ENCODE data around the gene LRSAM1.

Gene LRSAM1

DNA sequence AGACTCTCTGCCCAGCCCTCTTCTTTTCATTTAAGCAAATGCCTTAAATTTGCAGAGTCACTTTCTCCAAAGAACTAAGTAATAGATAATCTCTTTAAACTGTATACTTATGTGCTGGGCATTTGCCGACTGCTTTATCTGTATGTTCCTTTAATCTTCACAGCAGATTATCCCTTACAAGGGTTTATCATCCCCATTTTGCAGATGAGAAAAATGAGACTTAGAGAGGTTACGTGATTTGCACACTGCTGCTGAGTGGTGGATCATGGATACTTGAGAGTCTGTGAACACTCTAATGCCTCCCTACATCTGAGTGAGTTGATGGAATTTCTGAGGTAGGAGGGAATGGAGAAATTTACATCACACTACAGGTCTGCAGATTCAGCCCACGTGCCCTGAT, 23.0 kb upstream of the LRSAM1 start:
- no peak for DNase-seq

DNA sequence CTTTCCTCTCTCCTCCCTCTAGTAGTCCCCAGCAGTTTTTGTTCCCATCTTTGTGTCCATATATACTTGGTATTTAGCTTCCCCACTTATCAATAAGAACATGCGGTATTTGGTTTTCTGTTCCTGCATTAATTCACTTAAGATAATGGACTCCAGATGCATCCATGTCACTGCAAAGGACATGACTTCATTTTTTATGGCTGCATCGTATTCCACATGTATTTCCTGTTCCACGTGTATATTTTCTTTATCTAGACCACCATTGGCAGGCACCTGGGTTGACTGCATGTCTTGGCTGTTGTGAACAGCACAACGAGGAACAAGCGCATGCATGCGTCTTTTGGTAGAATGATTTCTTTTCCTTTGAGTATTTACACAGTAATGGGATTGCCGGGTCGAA, 20.9 kb upstream of the LRSAM1 start:
- no peak for DNase-seq

GRCh38 chr9:127437497-127438264, 13.6 kb upstream of the LRSAM1 start:
- no peak for DNase-seq

GRCh38 chr9:127438394-127438793, 12.9 kb upstream of the LRSAM1 start:
- no peak for DNase-seq

DNA sequence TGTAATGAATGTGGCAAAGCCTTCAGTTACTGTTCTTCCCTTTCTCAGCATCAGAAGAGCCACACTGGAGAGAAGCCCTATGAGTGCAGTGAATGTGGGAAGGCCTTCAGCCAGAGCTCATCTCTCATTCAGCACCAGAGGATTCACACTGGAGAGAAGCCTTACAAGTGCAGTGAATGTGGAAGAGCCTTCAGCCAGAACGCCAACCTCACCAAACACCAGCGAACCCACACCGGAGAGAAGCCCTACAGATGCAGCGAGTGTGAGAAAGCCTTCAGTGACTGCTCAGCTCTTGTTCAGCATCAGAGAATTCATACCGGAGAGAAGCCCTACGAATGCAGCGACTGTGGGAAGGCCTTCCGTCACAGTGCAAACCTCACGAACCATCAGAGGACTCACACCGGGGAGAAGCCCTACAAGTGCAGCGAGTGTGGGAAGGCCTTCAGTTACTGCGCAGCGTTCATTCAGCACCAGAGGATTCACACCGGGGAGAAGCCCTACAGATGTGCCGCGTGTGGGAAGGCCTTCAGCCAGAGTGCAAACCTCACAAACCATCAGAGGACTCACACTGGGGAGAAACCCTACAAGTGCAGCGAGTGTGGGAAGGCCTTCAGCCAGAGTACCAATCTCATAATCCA, 6.9 kb upstream of the LRSAM1 start:
- DNase-seq = no peak

DNA sequence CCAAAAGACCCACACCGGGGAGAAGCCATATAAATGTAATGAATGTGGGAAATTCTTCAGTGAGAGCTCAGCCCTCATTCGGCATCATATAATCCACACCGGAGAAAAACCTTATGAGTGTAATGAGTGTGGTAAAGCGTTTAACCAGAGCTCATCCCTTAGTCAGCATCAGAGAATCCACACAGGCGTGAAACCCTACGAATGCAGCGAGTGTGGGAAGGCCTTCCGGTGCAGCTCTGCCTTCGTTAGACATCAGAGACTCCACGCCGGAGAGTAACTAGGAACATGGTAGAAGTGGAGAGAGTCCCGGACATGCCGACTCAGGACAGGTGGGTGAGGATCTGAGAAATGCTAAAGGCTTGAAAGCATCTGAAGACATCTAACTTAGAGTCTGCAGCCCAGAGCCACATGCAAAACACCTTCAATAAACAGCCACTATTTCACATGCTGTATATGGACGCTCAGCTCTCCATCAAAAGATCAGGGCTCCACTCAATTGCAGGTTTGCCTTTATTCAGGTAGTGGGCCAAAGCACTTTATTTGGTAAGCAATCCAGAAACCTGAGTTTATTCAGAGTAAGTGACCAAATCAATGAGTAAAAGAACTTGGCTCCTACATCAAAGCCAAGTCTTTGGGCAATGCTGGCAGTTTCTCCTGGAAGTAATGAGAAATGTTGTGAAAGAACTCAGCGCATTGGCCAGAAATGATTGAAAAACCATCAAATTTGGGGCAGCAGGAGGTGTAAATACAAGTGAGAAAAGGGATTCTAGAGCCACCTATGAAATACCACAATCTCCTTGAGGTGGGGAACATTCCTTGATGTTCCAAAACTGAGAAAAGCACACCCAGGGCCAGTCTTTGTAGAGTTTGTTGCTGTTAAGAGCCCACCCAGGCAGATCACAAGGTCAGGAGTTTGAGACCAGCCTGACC, 6.1 kb upstream of the LRSAM1 start:
- no peak for DNase-seq

GRCh38 chr9:127445851-127446712, 5.2 kb upstream of the LRSAM1 start:
- DNase-seq = no peak

GRCh38 chr9:127446713-127447415, 4.4 kb upstream of the LRSAM1 start:
- no peak for DNase-seq

DNA sequence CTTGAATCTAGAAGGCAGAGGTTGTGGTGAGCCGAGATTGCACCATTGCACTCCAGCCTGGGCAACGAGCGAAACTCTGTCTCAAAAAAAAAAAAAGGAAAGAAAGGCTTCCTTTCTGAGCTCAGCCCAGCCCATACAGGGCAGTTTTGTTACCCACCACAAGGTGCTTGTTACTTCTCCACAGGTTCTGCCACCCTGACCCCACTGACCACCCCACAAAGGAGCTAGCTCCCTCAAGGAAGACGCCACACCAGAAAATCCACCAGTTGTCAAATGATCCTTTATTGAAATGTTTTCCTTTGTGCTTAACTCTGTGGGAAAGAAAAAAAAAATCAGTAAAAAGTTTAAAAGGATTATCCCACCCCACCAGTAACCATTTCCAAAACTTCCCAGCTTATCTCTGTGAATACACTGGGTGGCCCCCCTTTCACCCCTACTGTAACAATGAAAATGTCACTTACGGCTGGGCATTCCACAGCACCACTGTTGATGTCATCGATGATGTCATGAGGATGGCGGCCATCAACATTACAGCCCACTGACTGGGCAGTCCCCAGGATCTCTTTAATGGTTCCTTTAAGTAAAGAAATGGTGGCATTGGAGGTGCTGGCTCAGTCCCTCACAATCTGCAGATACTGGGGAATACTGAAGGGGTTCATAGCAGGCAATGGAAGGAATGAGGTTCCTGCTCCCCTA, 3.7 kb upstream of the LRSAM1 start:
- no peak for DNase-seq

DNA sequence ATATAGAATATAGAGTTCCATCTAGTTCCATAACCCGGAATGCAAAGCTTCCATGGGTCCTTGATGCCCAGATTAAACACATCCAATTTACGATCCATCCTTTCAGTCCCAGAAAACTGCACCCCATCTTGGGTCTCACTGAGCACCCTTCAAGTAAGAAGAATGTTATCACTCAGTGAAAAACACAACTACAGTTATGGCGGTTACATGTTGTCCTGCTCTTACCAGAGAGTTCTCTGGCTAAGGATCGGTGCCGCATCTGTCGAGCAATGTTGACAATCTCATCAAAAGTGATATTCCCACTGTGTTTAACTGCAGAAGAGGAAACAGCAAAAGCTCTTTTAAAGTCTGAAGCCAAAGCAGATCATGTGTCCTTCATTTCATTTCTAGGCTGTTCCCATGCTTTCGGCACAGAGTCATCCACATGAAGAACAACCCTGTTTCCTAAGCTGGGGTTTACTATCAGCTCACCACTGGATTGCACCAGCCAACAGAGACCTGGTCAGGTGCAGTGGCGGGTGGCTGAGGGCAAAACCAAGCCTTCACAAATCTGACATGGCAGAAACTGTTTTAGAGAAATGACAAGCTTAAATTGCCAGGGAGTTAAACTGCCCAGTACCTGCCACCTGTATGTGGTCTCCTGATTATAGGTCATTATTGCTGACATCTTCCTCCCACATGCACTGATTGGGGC, 3.1 kb upstream of the LRSAM1 start:
- DNase-seq = no peak

- DNase-seq = no peak
Measured at GRCh38 chr9:127449332-127449966, 1.9 kb upstream of the LRSAM1 start.

- peak; percentile 41 for DNase-seq
Measured at GRCh38 chr9:127450243-127450760, 1.0 kb upstream of the LRSAM1 start.

DNA sequence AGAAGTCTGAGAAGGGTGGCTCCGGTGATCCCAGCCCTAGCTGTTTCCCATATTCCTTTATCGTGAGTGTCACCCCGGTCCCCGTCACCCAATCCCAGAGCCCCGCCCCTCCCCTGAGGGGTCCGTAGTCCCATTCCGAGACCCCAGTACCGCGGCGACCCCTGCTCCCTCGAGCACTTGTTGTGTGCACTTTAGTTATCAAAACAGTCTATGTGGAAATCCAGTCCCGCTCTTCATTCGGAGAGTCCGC, 223 bp downstream of the LRSAM1 start:
- peak; percentile 75 for DNase-seq

DNA sequence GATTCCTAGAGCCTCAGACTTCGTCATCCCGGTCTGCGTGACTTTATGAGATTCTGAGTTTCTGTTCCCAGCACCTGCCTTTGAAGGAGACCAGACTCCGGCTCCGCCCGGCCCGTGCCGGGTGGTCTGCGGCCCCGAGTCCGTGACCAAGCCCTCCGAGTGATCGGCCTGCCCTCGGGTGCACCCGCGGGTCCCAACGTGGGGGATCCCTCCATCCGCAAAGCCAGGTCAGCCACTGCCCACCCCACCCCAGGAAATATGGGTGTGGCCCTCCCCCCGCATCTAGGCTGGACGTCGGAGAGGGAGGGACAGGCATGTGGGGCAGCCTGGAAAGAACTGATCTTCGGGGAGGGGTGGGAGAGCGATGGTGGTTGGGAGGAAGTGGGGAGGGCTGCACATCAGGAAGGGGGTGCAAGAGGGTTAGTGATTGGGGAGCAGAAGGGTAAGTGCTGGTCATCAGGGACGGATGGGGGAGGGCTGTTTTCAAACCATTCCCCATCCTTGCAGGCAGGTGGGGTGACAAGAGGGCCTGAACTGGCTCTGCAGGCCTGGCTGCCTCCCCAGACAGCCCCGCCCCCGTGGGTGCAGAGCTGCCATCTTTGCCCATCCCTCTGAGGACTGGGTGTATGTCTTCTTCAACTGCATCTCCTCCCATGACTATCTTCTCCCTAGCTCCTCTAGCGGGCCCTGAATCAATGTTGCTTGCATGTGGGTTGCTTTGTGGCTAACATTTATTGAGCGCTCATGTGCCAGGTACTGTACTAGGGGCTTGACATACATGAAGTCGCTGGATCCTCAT, 747 bp downstream of the LRSAM1 start:
- DNase-seq = peak; percentile 51

GRCh38 chr9:127452691-127453090, 1.4 kb downstream of the LRSAM1 start:
- no peak for DNase-seq

DNA sequence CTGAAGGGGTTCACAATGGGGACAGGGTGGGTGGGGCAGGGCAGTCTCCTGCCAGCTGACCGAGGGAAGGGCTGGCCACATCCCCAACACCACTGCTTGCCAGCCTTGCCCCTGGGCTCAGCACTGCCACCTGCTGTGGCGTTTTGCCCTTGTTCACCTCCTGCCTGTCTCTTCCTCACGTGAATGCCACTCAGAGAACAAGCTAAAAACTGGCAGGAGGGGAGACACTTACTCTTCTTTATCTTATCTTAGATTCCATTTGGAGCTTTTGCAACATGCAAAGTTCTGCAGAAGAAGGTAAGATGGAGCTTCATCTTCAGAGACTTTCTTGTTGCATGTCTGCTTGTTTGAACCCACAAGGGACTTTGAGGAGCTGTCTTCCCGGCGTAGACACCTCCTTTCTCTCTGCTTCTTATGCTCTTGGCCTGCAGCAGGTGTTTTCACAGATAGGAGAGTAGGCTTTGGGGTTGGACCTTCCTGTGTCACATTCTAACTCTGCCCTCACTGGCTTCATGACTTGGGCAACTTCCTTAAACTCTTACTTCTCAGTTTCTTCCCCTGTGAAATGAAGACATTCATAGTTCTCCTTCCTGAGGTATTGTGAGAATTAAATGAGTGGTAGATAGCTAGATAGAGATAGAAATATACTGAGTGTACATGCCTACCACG, 4.1 kb downstream of the LRSAM1 start:
- DNase-seq = peak; percentile 86

- no peak for DNase-seq
Measured at GRCh38 chr9:127457191-127457878, 6.0 kb downstream of the LRSAM1 start.

DNA sequence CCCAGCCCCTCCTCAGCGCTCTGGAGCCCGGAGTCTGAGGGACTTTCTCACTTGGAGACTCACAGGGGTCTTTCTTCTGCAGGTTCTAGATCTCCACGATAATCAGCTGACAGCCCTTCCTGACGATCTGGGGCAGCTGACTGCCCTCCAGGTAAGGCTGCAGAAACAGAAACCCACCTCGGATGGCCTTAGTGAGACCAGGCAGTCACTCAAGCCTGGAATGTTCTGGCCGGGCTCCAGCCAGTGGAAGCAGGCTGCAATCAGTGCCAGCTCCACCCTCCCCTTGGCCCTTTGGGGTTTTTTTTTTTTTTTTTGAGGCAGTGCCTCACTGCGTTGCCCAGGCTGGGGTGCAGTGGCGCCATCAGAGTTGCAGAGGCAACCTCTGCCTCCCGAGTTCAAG, 7.6 kb downstream of the LRSAM1 start:
- no peak for DNase-seq

Measured in OCI-M1 (cell line).